Measurements from ENCODE around the gene OR2M4.
"Not testable (repeated sequence)": the region's sequence is repeated elsewhere in the genome, so short reads cannot be mapped to it uniquely, and the experiment has no call there.

OR2M4 gene

GRCh38 chr1:248231117-248231516 lies at the start of gene OR2M4:
TSS of gene OR2M4 (plus strand) at chr1:248231417. CDS start at chr1:248238929, 7,512 bp downstream.
- DNase-seq, result no peak

GRCh38 chr1:248183996-248184395 lies 47.2 kb upstream of the OR2M4 start:
- DNase-seq, result no peak

- no peak for DNase-seq
These were observed 43.9 kb upstream of the OR2M4 start for GRCh38 chr1:248187363-248187762.

GRCh38 chr1:248189026-248189425 lies 42.2 kb upstream of the OR2M4 start:
- no peak for DNase-seq

- DNase-seq, result no peak
These were observed 37.1 kb upstream of the OR2M4 start for GRCh38 chr1:248194117-248194516.

- no peak for DNase-seq
These were observed 34.3 kb upstream of the OR2M4 start, which contains the start of gene OR2M3 for GRCh38 chr1:248196965-248197364. TSS of gene OR2M3 (plus strand) at chr1:248197265. CDS start at chr1:248203068, 5,803 bp downstream.

- DNase-seq, result no peak
These were observed 15.3 kb upstream of the OR2M4 start for GRCh38 chr1:248215880-248216279.

GRCh38 chr1:248225537-248225936 lies 5.7 kb upstream of the OR2M4 start:
- DNase-seq, result no peak

GRCh38 chr1:248229360-248229908 lies 1.8 kb upstream of the OR2M4 start:
- no peak for DNase-seq

- DNase-seq, result no peak
These were observed 8.3 kb downstream of the OR2M4 start for GRCh38 chr1:248239478-248239877.

- DNase-seq, result no peak
These were observed 12.0 kb downstream of the OR2M4 start for GRCh38 chr1:248243204-248243603.

GRCh38 chr1:248259309-248259708 lies 28.1 kb downstream of the OR2M4 start:
- not testable (repeated sequence) for DNase-seq

- no peak for DNase-seq
These were observed 37.0 kb downstream of the OR2M4 start for GRCh38 chr1:248268178-248268577.

- DNase-seq, result not testable (repeated sequence)
These were observed 42.0 kb downstream of the OR2M4 start for GRCh38 chr1:248273225-248273624.

- DNase-seq, result no peak
These were observed 46.7 kb downstream of the OR2M4 start, which contains the start of gene OR2T33 for GRCh38 chr1:248277876-248278275. TSS of gene OR2T33 (minus strand) at chr1:248277976. CDS start at chr1:248273814, 4,162 bp downstream.

- no peak for DNase-seq
These were observed 57.2 kb downstream of the OR2M4 start for GRCh38 chr1:248288391-248288790.

Measured in activated naive CD4-positive, alpha-beta T cell treated with Interleukin-2 at 50 U/mL for 16 hours (primary cell).